ENCODE results near the gene TNFSF15. TPM values are rescaled to one million over a fixed set of nuclear protein-coding genes. Genes with fewer than 3 reads are reported as not detected.

The TNFSF15 gene
- total and polyA plus RNA-seq, 5 donors from 2014 or later = not detected

GRCh38 chr9:114810614-114811013 lies 4.8 kb upstream of the TNFSF15 start:
- no peak overlapping the region for H3K27ac Mint-ChIP-seq
- Histone ChIP-seq H3K27ac (ENCODE audit: insufficient read depth, low read length, poor library complexity, severe bottlenecking) (no peak overlapping the region), H3K4me1 (ENCODE audit: control insufficient read depth, insufficient read depth, low read length, poor library complexity, severe bottlenecking) (peaks cover 15% of the 10 kb centered on the region), H3K27me3 (ENCODE audit: control insufficient read depth, insufficient read depth, low read length) (no peaks in the 10 kb centered on the region), H3K4me3 (ENCODE audit: low read depth, low read length) (no peak overlapping the region), H3K36me3 (ENCODE audit: control insufficient read depth, insufficient read depth, low read length) (no peaks in the 10 kb centered on the region), H3K9me3 (ENCODE audit: control insufficient read depth in 2 of 2, low read length in 2 of 2) (no peaks in the 10 kb centered on the region)
- H3K4me1 Mint-ChIP-seq = peaks cover 12 to 24% (median 19%) of the 10 kb centered on the region in 4 donors
- H3K27me3 Mint-ChIP-seq = peaks cover 16% of the 10 kb centered on the region
- H3K4me3 Mint-ChIP-seq = no peak overlapping the region
- H3K36me3 Mint-ChIP-seq = no peaks in the 10 kb centered on the region
- no peak for DNase-seq
- peaks cover 0 to 4% (median 0%) of the 10 kb centered on the region in 7 donors for H3K9me3 Mint-ChIP-seq
- no peak for ATAC-seq (ENCODE audit: low read depth in 2 of 2)

GRCh38 chr9:114806526-114806900 lies 674 bp upstream of the TNFSF15 start:
- Mint-ChIP-seq H3K27me3 (peaks cover 24% of the 10 kb centered on the region), H3K4me3 (peak overlapping the region in 3 of 4 donors; percentile 21 to 68 (median 62)), H3K36me3 (no peaks in the 10 kb centered on the region), H3K4me1 (peaks cover 16 to 26% (median 20%) of the 10 kb centered on the region in 4 donors), H3K9me3 (no peaks in the 10 kb centered on the region), H3K27ac (peak overlapping the region in 1 of 3 donors; percentile 43)
- Histone ChIP-seq H3K36me3 (ENCODE audit: control insufficient read depth, insufficient read depth, low read length) (no peaks in the 10 kb centered on the region), H3K9me3 (ENCODE audit: control insufficient read depth in 2 of 2, low read length in 2 of 2) (no peaks in the 10 kb centered on the region), H3K4me1 (ENCODE audit: control insufficient read depth, insufficient read depth, low read length, poor library complexity, severe bottlenecking) (peaks cover 16% of the 10 kb centered on the region), H3K4me3 (ENCODE audit: low read depth, low read length) (peak overlapping the region; percentile 65), H3K27ac (ENCODE audit: insufficient read depth, low read length, poor library complexity, severe bottlenecking) (no peak overlapping the region), H3K27me3 (ENCODE audit: control insufficient read depth, insufficient read depth, low read length) (no peaks in the 10 kb centered on the region)
- no peak for ATAC-seq (ENCODE audit: low read depth in 2 of 2)
- DNase-seq = no peak

- no peak overlapping the region for H3K27ac ChIP-seq (ENCODE audit: insufficient read depth, low read length, poor library complexity, severe bottlenecking)
- Mint-ChIP-seq H3K9me3 (no peaks in the 10 kb centered on the region), H3K36me3 (no peaks in the 10 kb centered on the region), H3K4me3 (no peak overlapping the region), H3K27me3 (peaks cover 20% of the 10 kb centered on the region), H3K27ac (no peak overlapping the region), H3K4me1 (peaks cover 16 to 28% (median 21%) of the 10 kb centered on the region in 4 donors)
- DNase-seq = no peak
- peaks cover 16% of the 10 kb centered on the region for H3K4me1 ChIP-seq (ENCODE audit: control insufficient read depth, insufficient read depth, low read length, poor library complexity, severe bottlenecking)
- no peaks in the 10 kb centered on the region for H3K36me3 ChIP-seq (ENCODE audit: control insufficient read depth, insufficient read depth, low read length)
- no peak overlapping the region for H3K4me3 ChIP-seq (ENCODE audit: low read depth, low read length)
- H3K9me3 ChIP-seq (ENCODE audit: control insufficient read depth in 2 of 2, low read length in 2 of 2) = no peaks in the 10 kb centered on the region
- no peaks in the 10 kb centered on the region for H3K27me3 ChIP-seq (ENCODE audit: control insufficient read depth, insufficient read depth, low read length)
- no peak for ATAC-seq (ENCODE audit: low read depth in 2 of 2)
These were observed 1.3 kb downstream of the TNFSF15 start for GRCh38 chr9:114804505-114804904.

GRCh38 chr9:114803479-114804265 lies 2.2 kb downstream of the TNFSF15 start:
- H3K9me3 ChIP-seq (ENCODE audit: control insufficient read depth in 2 of 2, low read length in 2 of 2) = no peaks in the 10 kb centered on the region
- Mint-ChIP-seq H3K27ac (peak overlapping the region in 2 of 3 donors; percentile 31 to 37), H3K4me3 (no peak overlapping the region), H3K4me1 (peaks cover 16 to 27% (median 21%) of the 10 kb centered on the region in 4 donors), H3K27me3 (peaks cover 11% of the 10 kb centered on the region), H3K9me3 (no peaks in the 10 kb centered on the region), H3K36me3 (no peaks in the 10 kb centered on the region)
- peaks cover 16% of the 10 kb centered on the region for H3K4me1 ChIP-seq (ENCODE audit: control insufficient read depth, insufficient read depth, low read length, poor library complexity, severe bottlenecking)
- H3K36me3 ChIP-seq (ENCODE audit: control insufficient read depth, insufficient read depth, low read length) = no peaks in the 10 kb centered on the region
- no peaks in the 10 kb centered on the region for H3K27me3 ChIP-seq (ENCODE audit: control insufficient read depth, insufficient read depth, low read length)
- DNase-seq (no peak), ATAC-seq (ENCODE audit: low read depth in 2 of 2) (no peak)
- no peak overlapping the region for H3K4me3 ChIP-seq (ENCODE audit: low read depth, low read length)
- no peak overlapping the region for H3K27ac ChIP-seq (ENCODE audit: insufficient read depth, low read length, poor library complexity, severe bottlenecking)

- no peak overlapping the region for H3K4me3 ChIP-seq (ENCODE audit: low read depth, low read length)
- Mint-ChIP-seq H3K4me1 (peaks cover 0 to 4% (median 3%) of the 10 kb centered on the region in 4 donors), H3K9me3 (no peaks in the 10 kb centered on the region), H3K27ac (no peak overlapping the region), H3K4me3 (no peak overlapping the region), H3K27me3 (peaks cover 13% of the 10 kb centered on the region), H3K36me3 (no peaks in the 10 kb centered on the region)
- H3K27me3 ChIP-seq (ENCODE audit: control insufficient read depth, insufficient read depth, low read length) = no peaks in the 10 kb centered on the region
- no peaks in the 10 kb centered on the region for H3K9me3 ChIP-seq (ENCODE audit: control insufficient read depth in 2 of 2, low read length in 2 of 2)
- H3K4me1 ChIP-seq (ENCODE audit: control insufficient read depth, insufficient read depth, low read length, poor library complexity, severe bottlenecking) = no peaks in the 10 kb centered on the region
- no peak overlapping the region for H3K27ac ChIP-seq (ENCODE audit: insufficient read depth, low read length, poor library complexity, severe bottlenecking)
- no peaks in the 10 kb centered on the region for H3K36me3 ChIP-seq (ENCODE audit: control insufficient read depth, insufficient read depth, low read length)
- ATAC-seq (ENCODE audit: low read depth in 2 of 2) = no peak
- no peak for DNase-seq
These were observed 5.9 kb downstream of the TNFSF15 start for GRCh38 chr9:114799925-114800324.

GRCh38 chr9:114799441-114799840 lies 6.4 kb downstream of the TNFSF15 start:
- peaks cover 12% of the 10 kb centered on the region for H3K27me3 Mint-ChIP-seq
- Histone ChIP-seq H3K36me3 (ENCODE audit: control insufficient read depth, insufficient read depth, low read length) (no peaks in the 10 kb centered on the region), H3K4me3 (ENCODE audit: low read depth, low read length) (no peak overlapping the region), H3K27me3 (ENCODE audit: control insufficient read depth, insufficient read depth, low read length) (no peaks in the 10 kb centered on the region), H3K27ac (ENCODE audit: insufficient read depth, low read length, poor library complexity, severe bottlenecking) (no peak overlapping the region), H3K4me1 (ENCODE audit: control insufficient read depth, insufficient read depth, low read length, poor library complexity, severe bottlenecking) (no peaks in the 10 kb centered on the region), H3K9me3 (ENCODE audit: control insufficient read depth in 2 of 2, low read length in 2 of 2) (no peaks in the 10 kb centered on the region)
- DNase-seq (no peak), ATAC-seq (ENCODE audit: low read depth in 2 of 2) (no peak)
- peaks cover 0 to 1% (median 0%) of the 10 kb centered on the region in 7 donors for H3K9me3 Mint-ChIP-seq
- H3K4me3 Mint-ChIP-seq = no peak overlapping the region
- no peaks in the 10 kb centered on the region for H3K36me3 Mint-ChIP-seq
- H3K27ac Mint-ChIP-seq = no peak overlapping the region
- H3K4me1 Mint-ChIP-seq = peaks cover 0 to 4% (median 3%) of the 10 kb centered on the region in 4 donors

- H3K27me3 Mint-ChIP-seq = peaks cover 6% of the 10 kb centered on the region
- ATAC-seq (ENCODE audit: low read depth in 2 of 2) (no peak), DNase-seq (no peak)
- peaks cover 0 to 4% (median 3%) of the 10 kb centered on the region in 4 donors for H3K4me1 Mint-ChIP-seq
- Histone ChIP-seq H3K9me3 (ENCODE audit: control insufficient read depth in 2 of 2, low read length in 2 of 2) (no peaks in the 10 kb centered on the region), H3K36me3 (ENCODE audit: control insufficient read depth, insufficient read depth, low read length) (no peaks in the 10 kb centered on the region), H3K4me3 (ENCODE audit: low read depth, low read length) (no peak overlapping the region), H3K4me1 (ENCODE audit: control insufficient read depth, insufficient read depth, low read length, poor library complexity, severe bottlenecking) (no peaks in the 10 kb centered on the region), H3K27ac (ENCODE audit: insufficient read depth, low read length, poor library complexity, severe bottlenecking) (no peak overlapping the region), H3K27me3 (ENCODE audit: control insufficient read depth, insufficient read depth, low read length) (no peaks in the 10 kb centered on the region)
- H3K27ac Mint-ChIP-seq = no peak overlapping the region
- no peaks in the 10 kb centered on the region for H3K36me3 Mint-ChIP-seq
- H3K4me3 Mint-ChIP-seq = no peak overlapping the region
- H3K9me3 Mint-ChIP-seq = peaks cover 0 to 1% (median 0%) of the 10 kb centered on the region in 7 donors
These were observed 6.9 kb downstream of the TNFSF15 start for GRCh38 chr9:114798780-114799427.
